Fibroblast of mammary gland (primary cell): ENCODE data around the gene DMWD.

Experiments
- DNase-seq: peaks from one replicate; pipeline ENCODE4 v3.0.0-alpha.2; 2010; ENCODE audit warnings: low read depth
- H3K4me3 ChIP-seq: 2 replicates; pipeline ENCODE4 v1.5.1; 2011; ENCODE audit warnings: low read depth, mild to moderate bottlenecking, low read length, moderate library complexity; ENCODE audit not compliant: control insufficient read depth
- CTCF ChIP-seq: conservative IDR thresholded peaks from 2 replicates; pipeline ENCODE4 v1.5.1; 2011; ENCODE audit warnings: low read depth, low read length, inconsistent platforms; ENCODE audit not compliant: control insufficient read depth, insufficient read depth

Gene DMWD

DNA sequence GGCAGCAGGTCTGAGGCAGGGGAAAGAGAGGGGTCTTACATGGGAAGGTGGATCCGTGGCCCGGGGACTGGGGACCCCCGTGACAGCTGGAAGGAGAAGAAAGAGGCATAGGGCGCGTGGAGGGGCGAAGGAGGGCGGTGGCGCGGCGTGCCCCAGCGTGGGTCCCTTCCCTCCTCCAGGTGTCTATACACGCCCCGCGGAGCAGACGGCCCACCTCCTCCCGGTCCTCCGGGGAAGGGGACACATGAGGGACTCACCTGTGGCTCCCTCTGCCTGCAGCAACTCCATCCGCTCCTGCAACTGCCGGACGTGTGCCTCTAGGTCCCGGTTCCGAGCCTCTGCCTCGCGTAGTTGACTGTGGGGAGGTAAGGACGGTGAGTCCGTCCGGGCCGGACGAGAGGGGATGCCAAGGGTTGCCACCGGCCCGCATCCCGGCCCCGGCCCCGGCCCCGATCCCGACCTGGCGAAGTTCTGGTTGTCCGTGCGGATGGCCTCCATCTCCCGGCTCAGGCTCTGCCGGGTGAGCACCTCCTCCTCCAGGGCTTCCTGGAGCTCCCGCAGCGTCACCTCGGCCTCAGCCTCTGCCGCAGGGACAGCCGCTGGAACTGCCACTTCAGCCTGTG, 21.2 kb downstream of the DMWD start:
- no peak overlapping the region for H3K4me3 ChIP-seq
- TF ChIP-seq CTCF = no peak
- no peak for DNase-seq

GRCh38 chr19:45770192-45771101, 22.2 kb downstream of the DMWD start:
- H3K4me3 ChIP-seq = peak overlapping the region; percentile 59
- peak; percentile 49 for TF ChIP-seq CTCF
- DNase-seq = peak; percentile 97

DNA sequence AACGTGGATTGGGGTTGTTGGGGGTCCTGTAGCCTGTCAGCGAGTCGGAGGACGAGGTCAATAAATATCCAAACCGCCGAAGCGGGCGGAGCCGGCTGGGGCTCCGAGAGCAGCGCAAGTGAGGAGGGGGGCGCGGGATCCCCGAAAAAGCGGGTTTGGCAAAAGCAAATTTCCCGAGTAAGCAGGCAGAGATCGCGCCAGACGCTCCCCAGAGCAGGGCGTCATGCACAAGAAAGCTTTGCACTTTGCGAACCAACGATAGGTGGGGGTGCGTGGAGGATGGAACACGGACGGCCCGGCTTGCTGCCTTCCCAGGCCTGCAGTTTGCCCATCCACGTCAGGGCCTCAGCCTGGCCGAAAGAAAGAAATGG, 22.8 kb downstream of the DMWD start:
- no peak for TF ChIP-seq CTCF
- H3K4me3 ChIP-seq = peak overlapping the region; percentile 59
- peak; percentile 44 for DNase-seq

DNA sequence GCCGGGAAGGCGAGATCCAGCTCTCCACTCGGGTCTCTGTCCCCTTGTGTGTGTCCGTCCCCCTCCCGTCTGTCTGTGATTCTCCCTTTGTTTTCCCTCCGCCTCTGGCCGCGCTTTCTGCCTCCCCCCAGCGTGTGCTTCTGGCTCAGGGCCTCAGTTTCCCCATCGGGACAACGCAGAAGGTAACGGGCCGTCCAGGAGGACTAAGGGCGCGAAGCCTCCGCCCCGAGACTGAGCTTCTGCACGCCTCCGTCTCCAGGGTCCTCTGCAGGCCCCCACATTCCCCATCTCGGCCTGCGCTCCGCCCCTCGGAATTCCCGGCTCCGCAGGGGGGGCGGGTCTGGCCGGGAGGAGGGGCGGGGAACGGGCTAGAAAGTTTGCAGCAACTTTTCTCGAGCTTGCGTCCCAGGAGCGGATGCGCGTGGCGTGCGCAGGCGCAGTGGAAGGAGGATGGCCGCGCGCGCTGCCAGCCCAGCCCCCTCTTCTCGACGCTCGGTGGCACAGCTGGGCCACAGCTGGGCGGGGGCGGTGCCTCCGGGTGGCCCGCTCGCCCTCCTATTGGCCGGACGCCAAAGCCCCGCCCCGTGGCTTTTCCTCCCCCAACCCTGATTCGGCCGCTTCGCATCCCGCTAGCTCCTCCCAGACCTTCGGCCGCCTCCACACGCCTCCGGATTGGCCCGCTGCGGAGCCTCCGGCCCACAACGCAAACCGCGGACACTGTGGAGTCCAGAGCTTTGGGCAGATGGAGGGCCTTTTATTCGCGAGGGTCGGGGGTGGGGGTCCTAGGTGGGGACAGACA, 23.5 kb downstream of the DMWD start, which contains the start of gene SIX5:
SIX5 (minus strand) TSS at position 269 of the 799 bp plus-strand sequence. CDS start 408 bp downstream, outside the sequence.
- peak within 1 kb of the TSS; percentile 73 for H3K4me3 ChIP-seq
- no peak for TF ChIP-seq CTCF
- peak; percentile 96 for DNase-seq

DNA sequence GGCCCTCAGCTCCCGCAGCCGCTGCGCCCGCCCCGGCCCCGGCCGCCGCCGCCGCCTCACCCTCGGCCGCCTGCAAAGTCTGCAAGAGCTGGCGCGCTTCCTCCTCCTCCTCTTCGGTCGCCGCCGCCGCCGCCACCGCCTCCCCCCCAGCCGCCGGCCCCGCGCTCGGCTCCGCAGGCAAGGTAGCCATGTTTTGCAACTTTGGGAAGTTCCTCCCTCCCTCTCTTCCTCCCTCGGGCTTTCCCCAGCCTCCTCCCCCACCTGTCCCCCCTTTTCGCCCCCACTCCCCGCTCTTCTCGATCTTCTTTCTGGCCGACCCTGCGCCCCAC, 24.0 kb downstream of the DMWD start:
- H3K4me3 ChIP-seq = peak overlapping the region; percentile 73
- TF ChIP-seq CTCF = no peak
- DNase-seq = peak; percentile 43

- peak; percentile 67 for DNase-seq
- TF ChIP-seq CTCF = no peak
These were observed 24.6 kb downstream of the DMWD start for GRCh38 chr19:45767881-45768654.

More at GRCh38 chr19:45767881-45768654, 24.6 kb downstream of the DMWD start:
- H3K4me3 ChIP-seq = peak overlapping the region; percentile 73
